DND-41 (cell line): ENCODE results near the gene KCNV2.

Experiments used
- EZH2 ChIP-seq: IDR thresholded peaks from 3 replicates; pipeline ENCODE4 v1.6.1; 2012; ENCODE audit warnings: borderline replicate concordance, low read depth, mild to moderate bottlenecking, moderate library complexity, low read length, inconsistent platforms; ENCODE audit not compliant: severe bottlenecking
- TF ChIP-seq, protein P1 (sequence below): IDR thresholded peaks from 2 replicates; pipeline ENCODE4 v1.5.1; 2012; ENCODE audit warnings: borderline replicate concordance, low read length, moderate library complexity, mild to moderate bottlenecking; ENCODE audit not compliant: poor library complexity, severe bottlenecking; ENCODE audit errors: extremely low read depth

- TF ChIP-seq, protein P1, sequence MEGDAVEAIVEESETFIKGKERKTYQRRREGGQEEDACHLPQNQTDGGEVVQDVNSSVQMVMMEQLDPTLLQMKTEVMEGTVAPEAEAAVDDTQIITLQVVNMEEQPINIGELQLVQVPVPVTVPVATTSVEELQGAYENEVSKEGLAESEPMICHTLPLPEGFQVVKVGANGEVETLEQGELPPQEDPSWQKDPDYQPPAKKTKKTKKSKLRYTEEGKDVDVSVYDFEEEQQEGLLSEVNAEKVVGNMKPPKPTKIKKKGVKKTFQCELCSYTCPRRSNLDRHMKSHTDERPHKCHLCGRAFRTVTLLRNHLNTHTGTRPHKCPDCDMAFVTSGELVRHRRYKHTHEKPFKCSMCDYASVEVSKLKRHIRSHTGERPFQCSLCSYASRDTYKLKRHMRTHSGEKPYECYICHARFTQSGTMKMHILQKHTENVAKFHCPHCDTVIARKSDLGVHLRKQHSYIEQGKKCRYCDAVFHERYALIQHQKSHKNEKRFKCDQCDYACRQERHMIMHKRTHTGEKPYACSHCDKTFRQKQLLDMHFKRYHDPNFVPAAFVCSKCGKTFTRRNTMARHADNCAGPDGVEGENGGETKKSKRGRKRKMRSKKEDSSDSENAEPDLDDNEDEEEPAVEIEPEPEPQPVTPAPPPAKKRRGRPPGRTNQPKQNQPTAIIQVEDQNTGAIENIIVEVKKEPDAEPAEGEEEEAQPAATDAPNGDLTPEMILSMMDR = no peak
- no peak for TF ChIP-seq EZH2
These were observed 48.1 kb downstream of the KCNV2 start for GRCh38 chr9:2765250-2765880.
